Measurements from ENCODE around the gene CUL1.

DNA sequence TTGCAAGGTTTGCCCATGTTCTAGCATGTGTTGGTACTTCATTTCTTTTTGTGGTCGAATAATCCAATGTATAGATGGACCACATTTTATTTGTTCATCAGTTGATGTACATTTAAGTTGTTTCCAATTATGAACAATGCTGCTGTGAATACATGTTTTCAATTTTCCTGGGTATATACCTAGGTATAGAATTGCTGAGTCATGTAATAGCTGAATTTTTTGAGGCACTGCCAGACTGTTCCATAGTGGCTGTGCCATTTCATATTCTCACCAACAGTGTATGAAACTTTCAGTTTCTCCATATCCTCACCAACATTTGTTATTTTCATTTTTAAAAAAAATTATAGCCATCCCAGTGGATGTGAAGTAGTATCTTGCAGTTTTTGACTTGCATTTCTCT lies 94.9 kb downstream of the CUL1 start:
- TF ChIP-seq, protein P1, sequence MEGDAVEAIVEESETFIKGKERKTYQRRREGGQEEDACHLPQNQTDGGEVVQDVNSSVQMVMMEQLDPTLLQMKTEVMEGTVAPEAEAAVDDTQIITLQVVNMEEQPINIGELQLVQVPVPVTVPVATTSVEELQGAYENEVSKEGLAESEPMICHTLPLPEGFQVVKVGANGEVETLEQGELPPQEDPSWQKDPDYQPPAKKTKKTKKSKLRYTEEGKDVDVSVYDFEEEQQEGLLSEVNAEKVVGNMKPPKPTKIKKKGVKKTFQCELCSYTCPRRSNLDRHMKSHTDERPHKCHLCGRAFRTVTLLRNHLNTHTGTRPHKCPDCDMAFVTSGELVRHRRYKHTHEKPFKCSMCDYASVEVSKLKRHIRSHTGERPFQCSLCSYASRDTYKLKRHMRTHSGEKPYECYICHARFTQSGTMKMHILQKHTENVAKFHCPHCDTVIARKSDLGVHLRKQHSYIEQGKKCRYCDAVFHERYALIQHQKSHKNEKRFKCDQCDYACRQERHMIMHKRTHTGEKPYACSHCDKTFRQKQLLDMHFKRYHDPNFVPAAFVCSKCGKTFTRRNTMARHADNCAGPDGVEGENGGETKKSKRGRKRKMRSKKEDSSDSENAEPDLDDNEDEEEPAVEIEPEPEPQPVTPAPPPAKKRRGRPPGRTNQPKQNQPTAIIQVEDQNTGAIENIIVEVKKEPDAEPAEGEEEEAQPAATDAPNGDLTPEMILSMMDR (IDR thresholded peaks at IDR 0.05) = no peak
- TF ChIP-seq EP300 (IDR thresholded peaks at IDR 0.05) = no peak

Data from esophagus muscularis mucosa (tissue), 3 donors.